GM12878 (cell line): ENCODE results near the gene PEAR1. TPM values are rescaled to one million over a fixed set of nuclear protein-coding genes. Genes with fewer than 3 reads are reported as not detected.

ENCODE experiments used
- ATAC-seq: fragments of 200-7000 bp; cut with Tn5 transposase; 3 replicates; pipeline ENCODE4 v1.9.1; 2020; ENCODE audit warnings: mild to moderate bottlenecking, moderate library complexity
- BruUV-seq: library from RNA; stranded (reverse); fragments of 400-500 nt; replicated peaks from 2 replicates; lab custom pipeline; 2021; lab: Mats Ljungman, UMichigan
- CTCF ChIA-PET: fragments of 300-600 bp; sonication (Branson Sonifier 250); formaldehyde crosslinking; extraction: SDS; loops from one replicate; lab custom pipeline; 2021; ENCODE audit warnings: inconsistent platforms; lab: Yijun Ruan, JAX
- POLR2A ChIA-PET: fragments of 350-600 bp; formaldehyde crosslinking; extraction: SDS; loops from one replicate; lab custom pipeline; 2021; ENCODE audit warnings: inconsistent platforms; lab: Charles Lee
- RAD21 ChIA-PET: fragments of 300-600 bp; sonication (Branson Sonifier 250); formaldehyde crosslinking; loops from one replicate; lab custom pipeline; 2023; ENCODE audit warnings: antibody characterized with exemption; ENCODE audit not compliant: unreplicated experiment; lab: Charles Lee
- SMC1A ChIA-PET: fragments of 300-600 bp; sonication (Branson Sonifier 250); formaldehyde crosslinking; loops from one replicate; lab custom pipeline; 2023; ENCODE audit not compliant: unreplicated experiment, uncharacterized antibody; lab: Charles Lee
- DNase-seq: peaks from one replicate; pipeline ENCODE4 v3.0.0-alpha.2; 2011; ENCODE audit warnings: low read depth, low spot score
- FAIRE-seq: peaks from 3 replicates; lab custom pipeline; 2011; peaks lifted over from hg19 to GRCh38; lab: Jason Lieb, UNC
- H2AFZ ChIP-seq: 2 replicates; pipeline ENCODE4 v1.6.0; 2011; ENCODE audit warnings: low read depth, low read length, control low read depth; ENCODE audit not compliant: control insufficient read depth
- H3K27ac ChIP-seq: 2 replicates; pipeline ENCODE4 v1.5.1; 2011; ENCODE audit warnings: control low read depth; ENCODE audit not compliant: control insufficient read depth, insufficient read depth
- H3K27me3 ChIP-seq, 2 experiments: replicated peaks in 1 of 2; 2 replicates each; pipeline versions ENCODE4 v1.6.0 to v1.6.1; 2011; ENCODE audit warnings: low read length in 1 of 2; ENCODE audit not compliant: control insufficient read depth in 2 of 2, insufficient read depth in 2 of 2
- H3K36me3 ChIP-seq, 2 experiments: 2 replicates each; pipeline ENCODE4 v1.5.1; 2011; ENCODE audit warnings: low read length in 1 of 2; ENCODE audit not compliant: control insufficient read depth in 2 of 2, insufficient read depth in 2 of 2
- H3K4me1 ChIP-seq: 2 replicates; pipeline ENCODE4 v1.6.1; 2011; ENCODE audit warnings: mild to moderate bottlenecking, low read length, moderate library complexity, mixed read lengths; ENCODE audit not compliant: control insufficient read depth, insufficient read depth
- H3K4me2 ChIP-seq: 2 replicates; pipeline ENCODE4 v1.6.0; 2011; ENCODE audit warnings: control low read depth; ENCODE audit not compliant: control insufficient read depth, insufficient read depth
- H3K4me3 ChIP-seq: fragments of 200-600 bp; sonication (generic); 2 replicates; pipeline ENCODE4 v1.5.1; 2016
- H3K79me2 ChIP-seq: 2 replicates; pipeline ENCODE4 v1.6.0; 2011; ENCODE audit warnings: low read length; ENCODE audit not compliant: control insufficient read depth, insufficient read depth
- H3K9ac ChIP-seq: 2 replicates; pipeline ENCODE4 v1.8.0; 2011; ENCODE audit warnings: low read length, control low read depth, mixed read lengths; ENCODE audit not compliant: control insufficient read depth, insufficient read depth
- H3K9me3 ChIP-seq: replicated peaks from 3 replicates; pipeline ENCODE4 v1.5.1; 2011; ENCODE audit warnings: mild to moderate bottlenecking, low read length; ENCODE audit not compliant: control insufficient read depth, insufficient read depth
- H4K20me1 ChIP-seq: 2 replicates; pipeline ENCODE4 v1.6.0; 2011; ENCODE audit not compliant: control insufficient read depth, insufficient read depth
- BCLAF1 ChIP-seq: fragments of 450-650 bp; IDR thresholded peaks from 2 replicates; pipeline ENCODE4 v1.6.1; 2017; ENCODE audit warnings: antibody characterized with exemption, mild to moderate bottlenecking, moderate library complexity
- BHLHE40 ChIP-seq, 2 experiments: fragments of 450-650 bp in 1 of 2; IDR thresholded peaks; 2 replicates each; pipeline ENCODE4 v1.6.1; 2011 to 2017; ENCODE audit warnings: low read depth in 2 of 2, borderline replicate concordance in 1 of 2, improper control_type of control experiment in 1 of 2, low read length in 1 of 2, mild to moderate bottlenecking in 1 of 2
- CBX3 ChIP-seq: fragments of 200-600 bp; sonication (generic); IDR thresholded peaks from 2 replicates; pipeline ENCODE4 v1.6.1; 2016; ENCODE audit warnings: low read depth, borderline replicate concordance
- E2F4 ChIP-seq: IDR thresholded peaks from 2 replicates; pipeline ENCODE4 v1.6.1; 2012; ENCODE audit warnings: low read depth, low read length, improper control_type of control experiment
- KLF5 ChIP-seq: fragments of 450-650 bp; IDR thresholded peaks from 2 replicates; pipeline ENCODE4 v1.6.1; 2014; ENCODE audit warnings: mild to moderate bottlenecking; ENCODE audit not compliant: partially characterized antibody
- NFIC ChIP-seq: IDR thresholded peaks from 2 replicates; pipeline ENCODE4 v1.6.1; 2012; ENCODE audit warnings: low read depth, mild to moderate bottlenecking, inconsistent platforms, low read length, moderate library complexity
- PAX5 ChIP-seq: IDR thresholded peaks from 2 replicates; pipeline ENCODE4 v1.6.1; 2011; ENCODE audit warnings: low read depth, low read length, borderline replicate concordance
- RAD21 ChIP-seq: IDR thresholded peaks from 2 replicates; pipeline ENCODE4 v1.6.1; 2011; ENCODE audit warnings: mild to moderate bottlenecking, low read depth, low read length, moderate library complexity; ENCODE audit not compliant: insufficient read depth
- SPI1 ChIP-seq: IDR thresholded peaks from 2 replicates; pipeline ENCODE4 v1.6.1; 2011; ENCODE audit warnings: low read depth, mild to moderate bottlenecking, low read length, moderate library complexity, borderline replicate concordance; ENCODE audit not compliant: insufficient read depth
- WGBS: methylation state at CpG from one replicate; pipeline ENCODE4 v1.1.6; 2016; ENCODE audit warnings: low lambda C conversion rate; ENCODE audit not compliant: insufficient replicate concordance, insufficient coverage; ENCODE audit errors: missing lambda C conversion rate; 5-methylcytosine and 5-hydroxymethylcytosine counted together
- in situ Hi-C: fragments of 300-500 bp; cut with MboI; formaldehyde crosslinking; loops from 9 replicates; pipeline ENCODE4 v1.14.3; 2018; ENCODE audit warnings: mixed read lengths
- intact Hi-C: fragments of 100-400 bp; cut with micrococcal nuclease; formaldehyde crosslinking; loops from one replicate; pipeline ENCODE4 v1.14.2; 2022; ENCODE audit not compliant: unreplicated experiment
- polyA plus RNA-seq, 11 experiments: library from polyadenylated mRNA; depleted of rRNA in 4 of 11; unstranded in 6 of 11; stranded (reverse) in 5 of 11; fragments of >200 nt; fragmentation: Nextera tagmentation in 4 of 11; fragmentation: Illumina TruSeq in 1 of 11; extraction: Ambion mirVana in 4 of 11; extraction: Trizol in 1 of 11; gene quantifications; 1 replicate in 1 of 11; 2 replicates in 10 of 11; pipeline versions ENCODE4 v1.2.1 to v1.2.3, GENCODE V29; 2011 to 2016; ENCODE audit warnings: inconsistent platforms in 2 of 11, missing spikeins in 2 of 11, low read depth in 1 of 11
- total RNA-seq, 4 experiments: library from RNA; depleted of rRNA in 3 of 4; stranded (reverse); fragments of >200 nt in 3 of 4; fragmentation: Illumina TruSeq in 1 of 4; extraction: Trizol in 1 of 4; gene quantifications; 2 replicates each; pipeline versions ENCODE4 v1.2.1 to v1.2.3, GENCODE V29; 2013 to 2021

Gene PEAR1
- total and polyA plus RNA-seq, 10 of the 15 experiments (the other 5 are each of a cell fraction or from before 2014, with no cell fraction given) = not detected

- no peak for FAIRE-seq
- in situ Hi-C loops = no loop called here
- ChIA-PET POLR2A (no interaction called here), CTCF (interaction anchor here (0.9 to 9.4 kb wide), 8 partner anchors 13 to 166 kb away, joined by 4 to 248 read pairs (median 8); partner anchors contain the start of genes ISG20L2 and METTL25B), RAD21 (interaction anchor here (1.0 to 1.8 kb wide), 3 partner anchors 19 to 130 kb away, joined by 3 to 10 read pairs (median 9); no protein-coding TSS in a partner anchor), SMC1A (interaction anchor here (1.4 to 7.6 kb wide), 4 partner anchors 18 to 129 kb away, joined by 3 to 123 read pairs (median 12); partner anchors contain the start of genes ISG20L2 and METTL25B)
- H2AFZ ChIP-seq = no peak overlapping the region
- H3K4me2 ChIP-seq = no peak overlapping the region
- no peak overlapping the region for H3K4me3 ChIP-seq
- H3K79me2 ChIP-seq = no peaks in the 10 kb centered on the region
- TF ChIP-seq RAD21 = no peak
- TF ChIP-seq SPI1 = peak; percentile 54; the same call in 1 of the 2 replicates
- no peaks in the 10 kb centered on the region for H3K9me3 ChIP-seq
- intact Hi-C loops = no loop called here
- BruUV-seq = no TSS peak
- H3K9ac ChIP-seq = no peak overlapping the region
- no peak for DNase-seq
- peaks cover 13% of the 10 kb centered on the region; the same call in 1 of the 2 replicates for H3K4me1 ChIP-seq
- H3K36me3 ChIP-seq = no peaks in the 10 kb centered on the region
- no peak for ATAC-seq
- WGBS = 27% methylated on average over 3 of the region's 3 CpGs
- no peaks in the 10 kb centered on the region for H4K20me1 ChIP-seq
- peaks cover 11 to 18% of the 10 kb centered on the region in 2 experiments for H3K27me3 ChIP-seq
- H3K27ac ChIP-seq = no peak overlapping the region
Observed at GRCh38 chr1:156856282-156856785, 37.2 kb upstream of the PEAR1 start.

- ChIA-PET CTCF (interaction anchor here (0.5 to 9.4 kb wide), 10 partner anchors 12 to 167 kb away, joined by 3 to 248 read pairs (median 20); partner anchors contain the start of genes ISG20L2 and METTL25B), RAD21 (interaction anchor here (1.6 to 7.0 kb wide), 5 partner anchors 9 to 167 kb away, joined by 3 to 115 read pairs (median 113); partner anchors contain the start of genes ISG20L2 and METTL25B), POLR2A (interaction anchor here (1.2 kb wide), 1 partner anchor 163 kb away, joined by 10 read pairs; no protein-coding TSS in a partner anchor), SMC1A (interaction anchor here (0.7 to 7.6 kb wide), 6 partner anchors 19 to 130 kb away, joined by 3 to 123 read pairs (median 3); partner anchors contain the start of genes ISG20L2 and METTL25B)
- peaks cover 13% of the 10 kb centered on the region for H3K4me1 ChIP-seq
- H4K20me1 ChIP-seq = no peaks in the 10 kb centered on the region
- in situ Hi-C loops = no loop called here
- no peak overlapping the region for H3K4me2 ChIP-seq
- DNase-seq (no peak), FAIRE-seq (no peak), ATAC-seq (no peak)
- H3K4me3 ChIP-seq = no peak overlapping the region
- 0% methylated on average over 3 of the region's 3 CpGs for whole genome bisulfite sequencing
- H3K9me3 ChIP-seq = no peaks in the 10 kb centered on the region
- no peaks in the 10 kb centered on the region for H3K36me3 ChIP-seq
- H3K79me2 ChIP-seq = no peaks in the 10 kb centered on the region
- H2AFZ ChIP-seq = no peak overlapping the region
- no peak overlapping the region for H3K27ac ChIP-seq
- H3K27me3 ChIP-seq = peaks cover 11 to 22% of the 10 kb centered on the region in 2 experiments
- intact Hi-C loops = no loop called here
- no peak overlapping the region for H3K9ac ChIP-seq
- BruUV-seq = no TSS peak
- no peak for TF ChIP-seq BHLHE40 (IDR thresholded peaks at IDR 0.05; ENCODE audit: borderline replicate concordance in 1 of 2, low read depth in 2 of 2, low read length in 1 of 2)
- no peak for TF ChIP-seq NFIC
- TF ChIP-seq CBX3 = no peak
- TF ChIP-seq PAX5 = no peak
- no peak for TF ChIP-seq BCLAF1
- no peak for TF ChIP-seq KLF5
- TF ChIP-seq E2F4 = no peak
Observed at GRCh38 chr1:156857532-156857931, 36.0 kb upstream of the PEAR1 start.
